ENCODE data around the gene TRAF3IP1. TPM values are rescaled to one million over a fixed set of nuclear protein-coding genes. Genes with fewer than 3 reads are reported as not detected.

Gene TRAF3IP1
- total and polyA plus RNA-seq, 2 of the 13 experiments (the other 11 are each of a cell fraction or from before 2014, with no cell fraction given): 4.1 to 12.9 TPM

GRCh38 chr2:238403632-238404405 lies 83.5 kb downstream of the TRAF3IP1 start (continued):
- no peak for TF ChIP-seq GMEB2 (CRISPR knock-in tag; IDR thresholded peaks at IDR 0.05; ENCODE audit: low read depth)
- peak; percentile 88 for TF ChIP-seq POGZ (CRISPR knock-in tag; IDR thresholded peaks at IDR 0.05)
- TF ChIP-seq FOSL1 (CRISPR knock-in tag; IDR thresholded peaks at IDR 0.05; ENCODE audit: borderline replicate concordance): no peak
- TF ChIP-seq ATF7-NPFF (CRISPR knock-in tag; IDR thresholded peaks at IDR 0.05; ENCODE audit: low read depth): no peak
- TF ChIP-seq ZNF33A (CRISPR knock-in tag; IDR thresholded peaks at IDR 0.05; ENCODE audit: borderline replicate concordance): peak; percentile 75; the same call in 1 of the 2 replicates
- TF ChIP-seq ATF5 (CRISPR knock-in tag; IDR thresholded peaks at IDR 0.05; ENCODE audit: low read depth): no peak
- 0 out of 2 replicates have a peak, but pooled peaks have one; percentile 6 for TF ChIP-seq ZNF329 (CRISPR knock-in tag; IDR thresholded peaks at IDR 0.05; ENCODE audit: low read depth)
- TF ChIP-seq HCFC1 (IDR thresholded peaks at IDR 0.05; ENCODE audit: low read depth, low read length): no peak
- TF ChIP-seq PAXIP1 (CRISPR knock-in tag; conservative IDR thresholded peaks at IDR 0.05): peak; percentile 96
- no peak for TF ChIP-seq FUBP1 (CRISPR knock-in tag; IDR thresholded peaks at IDR 0.05; ENCODE audit: borderline replicate concordance)
- TF ChIP-seq ZNF878 (CRISPR knock-in tag; IDR thresholded peaks at IDR 0.05): peak; percentile 83; the same call in 1 of the 2 replicates
- no peak for TF ChIP-seq ZBTB34 (CRISPR knock-in tag; IDR thresholded peaks at IDR 0.05)
- peak; percentile 28; the same call in 1 of the 2 replicates for TF ChIP-seq ZFP90 (CRISPR knock-in tag; IDR thresholded peaks at IDR 0.05; ENCODE audit: borderline replicate concordance)
- TF ChIP-seq ATF7 (IDR thresholded peaks at IDR 0.05): no peak
- TF ChIP-seq ATF7 (CRISPR knock-in tag; IDR thresholded peaks at IDR 0.05): no peak
- no peak; the same call in 1 of the 2 replicates for TF ChIP-seq ZC3H13 (CRISPR knock-in tag; IDR thresholded peaks at IDR 0.05)
- no peak for TF ChIP-seq CSRNP1 (CRISPR knock-in tag; IDR thresholded peaks at IDR 0.05)
